Smooth muscle cell (in vitro differentiated cells): ENCODE results near the gene NRF1. TPM values are rescaled to one million over a fixed set of nuclear protein-coding genes. Genes with fewer than 3 reads are reported as not detected.
"Not testable (repeated sequence)": the region's sequence is repeated elsewhere in the genome, so short reads cannot be mapped to it uniquely, and the experiment has no call there.

ENCODE experiments used
- DNase-seq: peaks from one replicate; lab custom pipeline; 2025; ENCODE audit not compliant: unreplicated experiment; lab: John Stamatoyannopoulos, UW
- H2AFZ ChIP-seq: fragments of 200-600 bp; sonication (generic); 2 replicates; pipeline ENCODE4 v1.6.0; 2016; ENCODE audit warnings: antibody characterized with exemption, low read depth, mild to moderate bottlenecking
- H3F3A ChIP-seq: fragments of 200-600 bp; sonication (generic); 2 replicates; pipeline ENCODE4 v1.6.0; 2017; ENCODE audit warnings: antibody characterized with exemption, low read depth
- H3K27ac ChIP-seq: fragments of 200-600 bp; sonication (generic); 2 replicates; pipeline ENCODE4 v1.5.1; 2016; ENCODE audit warnings: low read depth, mild to moderate bottlenecking
- H3K27me3 ChIP-seq: fragments of 200-600 bp; sonication (generic); 2 replicates; pipeline ENCODE4 v1.6.1; 2016; ENCODE audit warnings: low read depth, mild to moderate bottlenecking
- H3K36me3 ChIP-seq: fragments of 200-600 bp; sonication (generic); 2 replicates; pipeline ENCODE4 v1.5.1; 2016; ENCODE audit warnings: low read depth
- H3K4me1 ChIP-seq: fragments of 200-600 bp; sonication (generic); 2 replicates; pipeline ENCODE4 v1.5.1; 2016; ENCODE audit warnings: low read depth
- H3K4me2 ChIP-seq: fragments of 200-600 bp; sonication (generic); 2 replicates; pipeline ENCODE4 v1.6.0; 2016; ENCODE audit warnings: mild to moderate bottlenecking
- H3K4me3 ChIP-seq: fragments of 200-600 bp; sonication (generic); 2 replicates; pipeline ENCODE4 v1.5.1; 2016; ENCODE audit warnings: mild to moderate bottlenecking
- H3K79me2 ChIP-seq: fragments of 200-600 bp; sonication (generic); 2 replicates; pipeline ENCODE4 v1.6.0; 2016; ENCODE audit warnings: low read depth, mild to moderate bottlenecking
- H3K9ac ChIP-seq: fragments of 200-600 bp; sonication (generic); 2 replicates; pipeline ENCODE4 v1.6.0; 2016; ENCODE audit warnings: low read depth
- H3K9me3 ChIP-seq: fragments of 200-600 bp; sonication (generic); replicated peaks from 2 replicates; pipeline ENCODE4 v1.5.1; 2016; ENCODE audit warnings: low read depth
- H4K20me1 ChIP-seq: fragments of 200-600 bp; sonication (generic); 2 replicates; pipeline ENCODE4 v1.6.0; 2016; ENCODE audit warnings: low read depth
- CTCF ChIP-seq: fragments of 200-600 bp; sonication (generic); IDR thresholded peaks from 2 replicates; pipeline ENCODE4 v1.5.1; 2017; ENCODE audit warnings: borderline replicate concordance, mild to moderate bottlenecking, antibody characterized with exemption; ENCODE audit not compliant: insufficient read depth, poor library complexity, severe bottlenecking
- WGBS: methylation state at CpG from one replicate; pipeline ENCODE4 v1.1.7; 2016; ENCODE audit warnings: low lambda C conversion rate; 5-methylcytosine and 5-hydroxymethylcytosine counted together
- polyA plus RNA-seq: library from polyadenylated mRNA; unstranded; fragments of >200 nt; fragmentation: Nextera tagmentation; extraction: Ambion mirVana; gene quantifications from 2 replicates; pipeline ENCODE4 v1.2.1, GENCODE V29; 2016
- total RNA-seq: library from RNA; depleted of rRNA; stranded (reverse); fragments of >200 nt; gene quantifications from 2 replicates; pipeline ENCODE4 v1.2.3, GENCODE V29; 2014

Gene NRF1
- total and polyA plus RNA-seq, 2 experiments from 2014 or later, result 8.9 to 13.4 TPM

GRCh38 chr7:129588268-129588667 lies 23.3 kb upstream of the NRF1 start:
- no peaks in the 10 kb centered on the region for H3F3A ChIP-seq
- H3K4me3 ChIP-seq, result no peak overlapping the region
- H3K9ac ChIP-seq, result no peak overlapping the region
- H3K9me3 ChIP-seq, result no peaks in the 10 kb centered on the region
- DNase-seq, result no peak
- TF ChIP-seq CTCF, result no peak
- no peaks in the 10 kb centered on the region for H4K20me1 ChIP-seq
- no peaks in the 10 kb centered on the region for H3K4me1 ChIP-seq
- no peaks in the 10 kb centered on the region for H3K36me3 ChIP-seq
- no peak overlapping the region for H3K27ac ChIP-seq
- no peak overlapping the region for H3K4me2 ChIP-seq
- no peaks in the 10 kb centered on the region for H3K27me3 ChIP-seq
- H3K79me2 ChIP-seq, result no peaks in the 10 kb centered on the region
- no peak overlapping the region for H2AFZ ChIP-seq

GRCh38 chr7:129591868-129592267 lies 19.7 kb upstream of the NRF1 start:
- Histone ChIP-seq H3K4me2 (no peak overlapping the region), H2AFZ (no peak overlapping the region), H3F3A (no peaks in the 10 kb centered on the region), H4K20me1 (no peaks in the 10 kb centered on the region), H3K79me2 (no peaks in the 10 kb centered on the region), H3K4me1 (no peaks in the 10 kb centered on the region), H3K9me3 (no peaks in the 10 kb centered on the region), H3K27me3 (no peaks in the 10 kb centered on the region), H3K27ac (no peak overlapping the region), H3K9ac (no peak overlapping the region), H3K36me3 (no peaks in the 10 kb centered on the region), H3K4me3 (no peak overlapping the region)
- 93% methylated on average over 4 of the region's 4 CpGs for WGBS
- no peak for TF ChIP-seq CTCF
- no peak for DNase-seq

- H2AFZ ChIP-seq, H3K27me3 ChIP-seq, H3K36me3 ChIP-seq, H3F3A ChIP-seq, H3K4me3 ChIP-seq, H4K20me1 ChIP-seq, H3K79me2 ChIP-seq, H3K4me2 ChIP-seq, H3K9me3 ChIP-seq, H3K27ac ChIP-seq, H3K4me1 ChIP-seq, DNase-seq, H3K9ac ChIP-seq: not testable (repeated sequence)
- WGBS, result 59% methylated on average over 6 of the region's 6 CpGs
These were observed 15.1 kb upstream of the NRF1 start for GRCh38 chr7:129596386-129596785.

- Histone ChIP-seq H3K4me2 (no peak overlapping the region), H3K4me1 (no peaks in the 10 kb centered on the region), H3K79me2 (no peaks in the 10 kb centered on the region), H4K20me1 (no peaks in the 10 kb centered on the region), H3K9ac (no peak overlapping the region), H3K27ac (no peak overlapping the region), H2AFZ (no peak overlapping the region), H3F3A (no peaks in the 10 kb centered on the region), H3K27me3 (no peaks in the 10 kb centered on the region), H3K9me3 (no peaks in the 10 kb centered on the region), H3K4me3 (no peak overlapping the region), H3K36me3 (no peaks in the 10 kb centered on the region)
- no peak for TF ChIP-seq CTCF
- DNase-seq, result no peak
These were observed 13.8 kb upstream of the NRF1 start for GRCh38 chr7:129597672-129598071.
